Fibroblast of lung (primary cell): Measurements from ENCODE around the gene RTN4RL2.

Source experiments
- CTCF ChIP-seq, 2 donors: IDR thresholded peaks in 1 of 2; conservative IDR thresholded peaks in 1 of 2; 1 replicate in 1 of 2; 2 replicates in 1 of 2; pipeline ENCODE4 v1.5.1; 2011 to 2012; ENCODE audit warnings: low read length in 2 of 2, control low read depth in 1 of 2, inconsistent platforms in 1 of 2, low read depth in 1 of 2, mild to moderate bottlenecking in 1 of 2
- EZH2 ChIP-seq: IDR thresholded peaks from 2 replicates; pipeline ENCODE4 v1.5.1; 2012; ENCODE audit warnings: low read length, control low read depth, mild to moderate bottlenecking; ENCODE audit errors: missing control alignments

GRCh38 chr11:57523419-57523818 lies 63.1 kb downstream of the RTN4RL2 start:
- TF ChIP-seq CTCF (conservative IDR thresholded peaks at IDR 0.05 in 1 of 2, IDR thresholded peaks at IDR 0.05 in 1 of 2; ENCODE audit: low read depth in 1 of 2, low read length in 2 of 2): no peak
- TF ChIP-seq EZH2: no peak
